C1 segment of cervical spinal cord (tissue), 14 donors: ENCODE measurements around the gene TRAP1.
"Not testable (repeated sequence)": the region's sequence is repeated elsewhere in the genome, so short reads cannot be mapped to it uniquely, and the experiment has no call there.

Experiments
- DNase-seq, 14 donors: peaks; one replicate each; lab custom pipeline; 2025; lab: John Stamatoyannopoulos, UW

Gene TRAP1

GRCh38 chr16:3673676-3674377, 43.5 kb downstream of the TRAP1 start:
- DNase-seq, result no peak

- DNase-seq, result no peak
Observed at GRCh38 chr16:3673201-3673600, 44.1 kb downstream of the TRAP1 start.

GRCh38 chr16:3672571-3673041, 44.7 kb downstream of the TRAP1 start:
- no peak for DNase-seq

GRCh38 chr16:3671424-3671823, 45.9 kb downstream of the TRAP1 start:
- DNase-seq, result no peak

- DNase-seq, result no peak
Observed at GRCh38 chr16:3670711-3671110, 46.6 kb downstream of the TRAP1 start.

- no peak for DNase-seq
Observed at GRCh38 chr16:3669082-3669481, 48.2 kb downstream of the TRAP1 start.

GRCh38 chr16:3668626-3669025, 48.7 kb downstream of the TRAP1 start:
- no peak for DNase-seq

GRCh38 chr16:3665508-3665907, 51.8 kb downstream of the TRAP1 start:
- DNase-seq, result no peak

GRCh38 chr16:3664187-3664896, 53.0 kb downstream of the TRAP1 start:
- no peak for DNase-seq

GRCh38 chr16:3662601-3663000, 54.7 kb downstream of the TRAP1 start:
- no peak for DNase-seq

- no peak for DNase-seq
Observed at GRCh38 chr16:3661922-3662321, 55.4 kb downstream of the TRAP1 start.

- DNase-seq, result no peak
Observed at GRCh38 chr16:3661311-3661710, 56.0 kb downstream of the TRAP1 start.

GRCh38 chr16:3659251-3659650, 58.1 kb downstream of the TRAP1 start:
- DNase-seq, result no peak

GRCh38 chr16:3656491-3657468, 60.5 kb downstream of the TRAP1 start:
- no peak for DNase-seq

- not testable (repeated sequence) for DNase-seq
Observed at GRCh38 chr16:3656160-3656490, 61.2 kb downstream of the TRAP1 start.

- DNase-seq, result no peak
Observed at GRCh38 chr16:3655396-3656159, 61.7 kb downstream of the TRAP1 start.

- no peak for DNase-seq
Observed at GRCh38 chr16:3655030-3655395, 62.3 kb downstream of the TRAP1 start.

GRCh38 chr16:3654249-3654991, 62.9 kb downstream of the TRAP1 start, which contains the start of gene DNASE1:
Gene DNASE1, plus strand, starts transcription at chr16:3654691. Its CDS starts 683 bp downstream, at chr16:3655374.
- DNase-seq, result peak in 6 of 14 donors; percentile 1 to 35 (median 14)

- peak in 1 of 14 donors; percentile 12 for DNase-seq
Observed at GRCh38 chr16:3652373-3653195, 64.7 kb downstream of the TRAP1 start.
